Measurements from ENCODE around the gene NEK8. TPM values are rescaled to one million over a fixed set of nuclear protein-coding genes. Genes with fewer than 3 reads are reported as not detected.

The NEK8 gene
- total RNA-seq, 1 donor from 2014 or later: 4.3 TPM

DNA sequence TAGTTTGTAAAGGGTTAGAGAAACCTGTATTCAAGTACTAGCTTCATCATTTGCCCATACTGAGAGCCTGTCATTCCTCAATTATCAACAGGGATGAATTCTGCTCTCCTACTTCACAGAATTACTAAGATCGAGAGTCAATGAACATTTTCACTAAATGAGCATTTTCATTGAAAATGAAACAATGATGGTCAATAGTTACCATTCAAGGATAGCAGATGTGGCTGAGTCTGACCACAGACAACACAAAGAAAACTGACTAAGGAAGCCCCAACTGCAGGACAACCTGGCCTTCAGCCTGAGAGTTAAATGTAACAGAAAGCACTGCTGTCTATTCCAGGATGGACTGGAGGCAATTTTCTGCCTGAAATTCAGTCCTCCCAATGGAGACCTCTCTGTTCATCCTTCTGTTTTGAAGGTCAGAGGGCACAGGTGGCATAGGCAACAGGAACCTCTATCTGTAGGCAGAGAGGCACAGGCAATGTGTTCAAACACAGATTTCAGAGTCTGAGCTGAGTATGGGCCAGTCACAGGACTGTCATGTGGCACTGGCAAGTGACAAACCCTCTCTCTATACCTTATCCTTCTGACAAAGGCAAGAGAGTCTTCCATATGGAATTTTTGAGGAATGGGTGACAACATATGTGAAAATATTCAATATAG is 34.7 kb downstream of the NEK8 start:
- FAIRE-seq (no peak), DNase-seq (ENCODE audit: low read depth) (no peak)
- peaks cover 70% of the 10 kb centered on the region for H4K20me1 ChIP-seq (ENCODE audit: insufficient read depth, low read length)
- no peak overlapping the region for H3K4me3 Mint-ChIP-seq (ENCODE audit: unreplicated experiment)
- H3K9ac ChIP-seq (ENCODE audit: low read length): no peak overlapping the region
- H3K4me2 ChIP-seq (ENCODE audit: low read length): no peak overlapping the region
- H3K27ac ChIP-seq (ENCODE audit: low read depth, low read length): no peak overlapping the region
- no peaks in the 10 kb centered on the region for H3K27me3 ChIP-seq (ENCODE audit: insufficient read depth, low read length)
- H3K36me3 Mint-ChIP-seq (ENCODE audit: low read depth, unreplicated experiment): peaks cover 6% of the 10 kb centered on the region
- no peak overlapping the region for H3K4me3 ChIP-seq (ENCODE audit: insufficient read depth, low read depth, low read length)
- H2AFZ ChIP-seq (ENCODE audit: low read depth, low read length): no peak overlapping the region
- H3K9me3 Mint-ChIP-seq (ENCODE audit: unreplicated experiment): no peaks in the 10 kb centered on the region
- peaks cover 18% of the 10 kb centered on the region for H3K79me2 ChIP-seq (ENCODE audit: insufficient read depth, low read length)
- no peak overlapping the region for H3K27ac Mint-ChIP-seq (ENCODE audit: unreplicated experiment)
- H3K4me1 Mint-ChIP-seq (ENCODE audit: low read depth, unreplicated experiment): peaks cover 7% of the 10 kb centered on the region
- H3K27me3 Mint-ChIP-seq (ENCODE audit: low read depth, unreplicated experiment): no peaks in the 10 kb centered on the region
- no peaks in the 10 kb centered on the region for H3K9me3 ChIP-seq (ENCODE audit: insufficient read depth, low read depth, low read length)
- H3K4me1 ChIP-seq (ENCODE audit: insufficient read depth, low read length): no peaks in the 10 kb centered on the region
- TF ChIP-seq, protein P1, sequence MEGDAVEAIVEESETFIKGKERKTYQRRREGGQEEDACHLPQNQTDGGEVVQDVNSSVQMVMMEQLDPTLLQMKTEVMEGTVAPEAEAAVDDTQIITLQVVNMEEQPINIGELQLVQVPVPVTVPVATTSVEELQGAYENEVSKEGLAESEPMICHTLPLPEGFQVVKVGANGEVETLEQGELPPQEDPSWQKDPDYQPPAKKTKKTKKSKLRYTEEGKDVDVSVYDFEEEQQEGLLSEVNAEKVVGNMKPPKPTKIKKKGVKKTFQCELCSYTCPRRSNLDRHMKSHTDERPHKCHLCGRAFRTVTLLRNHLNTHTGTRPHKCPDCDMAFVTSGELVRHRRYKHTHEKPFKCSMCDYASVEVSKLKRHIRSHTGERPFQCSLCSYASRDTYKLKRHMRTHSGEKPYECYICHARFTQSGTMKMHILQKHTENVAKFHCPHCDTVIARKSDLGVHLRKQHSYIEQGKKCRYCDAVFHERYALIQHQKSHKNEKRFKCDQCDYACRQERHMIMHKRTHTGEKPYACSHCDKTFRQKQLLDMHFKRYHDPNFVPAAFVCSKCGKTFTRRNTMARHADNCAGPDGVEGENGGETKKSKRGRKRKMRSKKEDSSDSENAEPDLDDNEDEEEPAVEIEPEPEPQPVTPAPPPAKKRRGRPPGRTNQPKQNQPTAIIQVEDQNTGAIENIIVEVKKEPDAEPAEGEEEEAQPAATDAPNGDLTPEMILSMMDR (IDR thresholded peaks at IDR 0.05; ENCODE audit: insufficient read depth, low read depth, low read length): no peak
- no peak for TF ChIP-seq EZH2 (IDR thresholded peaks at IDR 0.05; ENCODE audit: insufficient read depth, low read length)
- H3K36me3 ChIP-seq (ENCODE audit: insufficient read depth, low read length): peaks cover 4% of the 10 kb centered on the region

DNA sequence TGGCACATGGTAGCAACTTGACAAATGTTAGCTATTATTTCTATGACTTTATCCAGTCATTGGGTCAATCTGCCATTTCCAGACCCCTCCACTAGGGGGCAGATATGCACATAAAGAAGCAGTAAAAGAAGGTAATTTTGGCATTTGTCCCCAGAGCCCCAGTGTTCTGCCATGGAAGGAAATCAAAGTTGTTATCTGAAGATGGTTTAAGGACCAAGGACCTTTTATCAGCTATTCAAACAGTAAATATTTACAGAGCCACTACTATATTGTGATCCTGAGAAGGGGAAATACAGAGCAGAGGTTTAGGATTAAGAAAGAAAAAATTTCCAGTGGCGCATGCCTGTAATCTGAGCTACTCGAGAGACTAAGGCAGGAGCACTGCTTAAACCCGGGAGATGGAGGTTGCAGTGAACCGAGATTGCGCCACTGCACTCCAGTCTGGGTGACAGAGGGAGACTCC is 35.2 kb downstream of the NEK8 start:
- H3K4me2 ChIP-seq (ENCODE audit: low read length): no peak overlapping the region
- Mint-ChIP-seq H3K27ac (ENCODE audit: unreplicated experiment) (no peak overlapping the region), H3K4me3 (ENCODE audit: unreplicated experiment) (no peak overlapping the region), H3K9me3 (ENCODE audit: unreplicated experiment) (no peaks in the 10 kb centered on the region), H3K4me1 (ENCODE audit: low read depth, unreplicated experiment) (peaks cover 7% of the 10 kb centered on the region), H3K36me3 (ENCODE audit: low read depth, unreplicated experiment) (peaks cover 6% of the 10 kb centered on the region), H3K27me3 (ENCODE audit: low read depth, unreplicated experiment) (no peaks in the 10 kb centered on the region)
- H3K4me1 ChIP-seq (ENCODE audit: insufficient read depth, low read length): no peaks in the 10 kb centered on the region
- no peak for FAIRE-seq
- TF ChIP-seq, protein P1 (IDR thresholded peaks at IDR 0.05; ENCODE audit: insufficient read depth, low read depth, low read length): peak; percentile 99
- no peak for TF ChIP-seq EZH2 (IDR thresholded peaks at IDR 0.05; ENCODE audit: insufficient read depth, low read length)
- peaks cover 4% of the 10 kb centered on the region for H3K36me3 ChIP-seq (ENCODE audit: insufficient read depth, low read length)
- peak; percentile 44 for DNase-seq (ENCODE audit: low read depth)
- no peak overlapping the region for H2AFZ ChIP-seq (ENCODE audit: low read depth, low read length)
- peaks cover 19% of the 10 kb centered on the region for H3K79me2 ChIP-seq (ENCODE audit: insufficient read depth, low read length)
- no peaks in the 10 kb centered on the region for H3K27me3 ChIP-seq (ENCODE audit: insufficient read depth, low read length)
- H3K27ac ChIP-seq (ENCODE audit: low read depth, low read length): no peak overlapping the region
- peaks cover 73% of the 10 kb centered on the region for H4K20me1 ChIP-seq (ENCODE audit: insufficient read depth, low read length)
- no peak overlapping the region for H3K4me3 ChIP-seq (ENCODE audit: insufficient read depth, low read depth, low read length)
- H3K9ac ChIP-seq (ENCODE audit: low read length): no peak overlapping the region
- no peaks in the 10 kb centered on the region for H3K9me3 ChIP-seq (ENCODE audit: insufficient read depth, low read depth, low read length)

DNA sequence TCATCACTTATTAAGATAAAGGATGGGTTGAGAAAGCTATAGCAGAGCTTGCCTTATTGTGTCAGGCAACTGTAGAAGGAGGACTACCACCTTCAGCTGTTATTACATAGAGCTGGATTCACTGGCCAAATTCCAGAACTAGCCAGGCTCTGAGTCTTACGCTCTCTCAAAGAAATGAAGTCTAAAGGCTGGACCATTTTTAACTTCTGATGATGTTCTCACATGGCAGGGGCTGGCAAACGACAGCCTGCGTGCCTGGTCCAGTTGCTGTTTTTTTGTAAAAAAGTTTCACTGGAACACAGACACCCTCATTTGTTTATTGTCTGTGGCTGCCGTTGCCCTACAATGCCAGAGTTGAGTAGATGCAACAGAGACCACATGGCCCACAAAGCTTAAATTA is 36.5 kb downstream of the NEK8 start:
- peaks cover 7% of the 10 kb centered on the region for H3K4me1 Mint-ChIP-seq (ENCODE audit: low read depth, unreplicated experiment)

More for the DNA sequence above, 36.5 kb downstream of the NEK8 start:
- Histone ChIP-seq H3K79me2 (ENCODE audit: insufficient read depth, low read length) (peaks cover 28% of the 10 kb centered on the region), H3K9me3 (ENCODE audit: insufficient read depth, low read depth, low read length) (no peaks in the 10 kb centered on the region), H3K4me1 (ENCODE audit: insufficient read depth, low read length) (no peaks in the 10 kb centered on the region), H3K4me3 (ENCODE audit: insufficient read depth, low read depth, low read length) (no peak overlapping the region), H3K4me2 (ENCODE audit: low read length) (no peak overlapping the region), H2AFZ (ENCODE audit: low read depth, low read length) (no peak overlapping the region), H3K27ac (ENCODE audit: low read depth, low read length) (no peak overlapping the region), H3K27me3 (ENCODE audit: insufficient read depth, low read length) (no peaks in the 10 kb centered on the region), H3K9ac (ENCODE audit: low read length) (no peak overlapping the region), H3K36me3 (ENCODE audit: insufficient read depth, low read length) (peaks cover 6% of the 10 kb centered on the region), H4K20me1 (ENCODE audit: insufficient read depth, low read length) (peaks cover 74% of the 10 kb centered on the region)
- no peak for FAIRE-seq
- Mint-ChIP-seq H3K4me3 (ENCODE audit: unreplicated experiment) (no peak overlapping the region), H3K27ac (ENCODE audit: unreplicated experiment) (no peak overlapping the region), H3K27me3 (ENCODE audit: low read depth, unreplicated experiment) (no peaks in the 10 kb centered on the region), H3K36me3 (ENCODE audit: low read depth, unreplicated experiment) (peaks cover 4% of the 10 kb centered on the region), H3K9me3 (ENCODE audit: unreplicated experiment) (no peaks in the 10 kb centered on the region)
- TF ChIP-seq, protein P1 (IDR thresholded peaks at IDR 0.05; ENCODE audit: insufficient read depth, low read depth, low read length): no peak
- no peak for TF ChIP-seq EZH2 (IDR thresholded peaks at IDR 0.05; ENCODE audit: insufficient read depth, low read length)
- no peak for DNase-seq (ENCODE audit: low read depth)
